Epithelial cell of esophagus (primary cell): Measurements from ENCODE around the gene PTCD1.
"Not testable (repeated sequence)": the region's sequence is repeated elsewhere in the genome, so short reads cannot be mapped to it uniquely, and the experiment has no call there.

Experiments used
- DNase-seq: peaks from one replicate; pipeline ENCODE4 v3.0.0; 2010; ENCODE audit warnings: low read depth
- H3K4me3 ChIP-seq: 2 replicates; pipeline ENCODE4 v1.5.1; 2011; ENCODE audit warnings: mild to moderate bottlenecking, low read length, control low read depth
- CTCF ChIP-seq: IDR thresholded peaks from 2 replicates; pipeline ENCODE4 v1.5.1; 2011; ENCODE audit warnings: low read depth, mild to moderate bottlenecking, low read length, control low read depth, inconsistent platforms; ENCODE audit not compliant: insufficient read depth; ENCODE audit errors: missing control alignments

The PTCD1 gene

GRCh38 chr7:99390941-99391602, 47.5 kb downstream of the PTCD1 start:
- no peak for TF ChIP-seq CTCF
- no peak overlapping the region for H3K4me3 ChIP-seq
- no peak for DNase-seq

GRCh38 chr7:99389772-99390171, 48.8 kb downstream of the PTCD1 start:
- DNase-seq, result no peak
- no peak overlapping the region for H3K4me3 ChIP-seq
- no peak for TF ChIP-seq CTCF

- DNase-seq, result no peak
- no peak for TF ChIP-seq CTCF
- H3K4me3 ChIP-seq, result no peak overlapping the region
Measured at GRCh38 chr7:99387912-99388311, 50.7 kb downstream of the PTCD1 start.

GRCh38 chr7:99387239-99387635, 51.4 kb downstream of the PTCD1 start:
- not testable (repeated sequence) for DNase-seq

GRCh38 chr7:99386584-99387238, 51.9 kb downstream of the PTCD1 start:
- no peak overlapping the region for H3K4me3 ChIP-seq
- no peak for DNase-seq
- no peak for TF ChIP-seq CTCF

More at GRCh38 chr7:99387239-99387635, 51.4 kb downstream of the PTCD1 start:
- not testable (repeated sequence) for H3K4me3 ChIP-seq

- no peak overlapping the region for H3K4me3 ChIP-seq
- TF ChIP-seq CTCF, result no peak
- no peak for DNase-seq
Measured at GRCh38 chr7:99385564-99385963, 53.0 kb downstream of the PTCD1 start.

GRCh38 chr7:99384523-99384922, 54.1 kb downstream of the PTCD1 start:
- no peak for DNase-seq
- no peak overlapping the region for H3K4me3 ChIP-seq
- TF ChIP-seq CTCF, result no peak
